ENCODE results near the gene MCHR1. TPM values are rescaled to one million over a fixed set of nuclear protein-coding genes. Genes with fewer than 3 reads are reported as not detected.

MCHR1 gene
- total RNA-seq, 4 donors from 2014 or later = 1.0 to 2.4 (median 1.7) TPM

DNA sequence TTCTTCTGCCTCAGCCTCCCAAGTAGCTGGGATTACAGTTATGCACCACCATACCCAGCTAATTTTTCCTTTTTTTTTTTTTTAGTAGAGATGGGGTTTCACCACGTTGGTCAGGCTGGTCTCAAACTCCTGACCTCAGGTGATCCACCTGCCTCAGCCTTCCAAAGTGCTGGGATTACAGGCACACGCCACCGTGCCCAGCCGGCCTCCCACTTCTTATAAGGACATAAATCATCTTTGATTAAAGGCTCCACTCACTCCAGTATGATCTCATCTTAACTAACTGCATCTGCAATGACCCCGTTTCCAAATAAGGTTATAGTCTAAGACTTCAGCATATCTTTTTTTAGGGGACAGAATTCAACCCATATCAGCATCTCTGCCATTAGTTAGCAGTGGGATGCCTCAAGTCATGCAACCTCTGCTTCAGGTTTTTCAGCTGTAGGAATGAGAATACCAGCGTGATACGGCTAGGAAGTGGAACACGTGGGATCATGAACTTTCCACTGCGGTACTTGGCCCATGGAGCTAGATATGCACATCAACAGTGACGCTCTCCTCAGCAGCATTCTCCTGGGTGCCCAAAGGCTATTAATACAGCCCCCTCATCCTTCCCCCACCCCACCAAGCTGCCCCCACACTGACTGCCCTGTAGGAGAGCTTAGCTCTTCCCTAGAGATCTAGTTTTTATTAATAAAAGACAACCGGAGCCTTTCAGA, 41.4 kb downstream of the MCHR1 start:
- intact Hi-C loops (cut with DNase I; ENCODE audit: low total_unique reads) = no loop called here
- DNase-seq = peak in 1 of 2 donors; percentile 47
- Histone ChIP-seq H3K27me3 (no peaks in the 10 kb centered on the region), H3K27ac (peak overlapping the region; percentile 66 to 83), H3K36me3 (no peaks in the 10 kb centered on the region), H3K9me3 (no peaks in the 10 kb centered on the region), H3K4me1 (no peaks in the 10 kb centered on the region), H3K4me3 (no peak overlapping the region)
- TF ChIP-seq POLR2A (IDR thresholded peaks at IDR 0.05) = no peak
- TF ChIP-seq, protein P1, sequence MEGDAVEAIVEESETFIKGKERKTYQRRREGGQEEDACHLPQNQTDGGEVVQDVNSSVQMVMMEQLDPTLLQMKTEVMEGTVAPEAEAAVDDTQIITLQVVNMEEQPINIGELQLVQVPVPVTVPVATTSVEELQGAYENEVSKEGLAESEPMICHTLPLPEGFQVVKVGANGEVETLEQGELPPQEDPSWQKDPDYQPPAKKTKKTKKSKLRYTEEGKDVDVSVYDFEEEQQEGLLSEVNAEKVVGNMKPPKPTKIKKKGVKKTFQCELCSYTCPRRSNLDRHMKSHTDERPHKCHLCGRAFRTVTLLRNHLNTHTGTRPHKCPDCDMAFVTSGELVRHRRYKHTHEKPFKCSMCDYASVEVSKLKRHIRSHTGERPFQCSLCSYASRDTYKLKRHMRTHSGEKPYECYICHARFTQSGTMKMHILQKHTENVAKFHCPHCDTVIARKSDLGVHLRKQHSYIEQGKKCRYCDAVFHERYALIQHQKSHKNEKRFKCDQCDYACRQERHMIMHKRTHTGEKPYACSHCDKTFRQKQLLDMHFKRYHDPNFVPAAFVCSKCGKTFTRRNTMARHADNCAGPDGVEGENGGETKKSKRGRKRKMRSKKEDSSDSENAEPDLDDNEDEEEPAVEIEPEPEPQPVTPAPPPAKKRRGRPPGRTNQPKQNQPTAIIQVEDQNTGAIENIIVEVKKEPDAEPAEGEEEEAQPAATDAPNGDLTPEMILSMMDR (IDR thresholded peaks at IDR 0.05) = no peak

DNA sequence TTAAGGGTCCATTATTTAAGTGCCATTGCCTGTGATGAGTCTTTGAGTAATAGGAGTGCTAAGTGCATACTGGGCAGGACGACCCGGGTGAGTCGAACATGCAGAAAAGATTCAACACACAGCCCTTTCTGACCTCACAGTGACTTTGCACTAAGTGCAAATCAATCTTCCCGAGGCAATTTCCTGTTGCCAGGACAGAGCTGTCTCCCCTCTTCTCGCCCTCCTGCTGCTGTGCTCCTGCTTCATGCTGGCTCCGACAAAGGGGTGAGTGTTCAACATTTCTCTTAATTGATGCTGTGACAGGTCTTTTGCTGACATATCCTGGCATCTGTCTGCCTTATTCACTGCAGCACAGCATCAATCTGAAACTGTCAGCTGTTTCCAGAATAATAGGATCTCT, 42.0 kb downstream of the MCHR1 start:
- Histone ChIP-seq H3K36me3 (no peaks in the 10 kb centered on the region), H3K4me1 (no peaks in the 10 kb centered on the region), H3K4me3 (no peak overlapping the region), H3K27ac (peak overlapping the region; percentile 66 to 83), H3K9me3 (no peaks in the 10 kb centered on the region), H3K27me3 (no peaks in the 10 kb centered on the region)
- intact Hi-C loops (cut with DNase I; ENCODE audit: low total_unique reads) = no loop called here
- TF ChIP-seq POLR2A (IDR thresholded peaks at IDR 0.05) = no peak
- TF ChIP-seq, protein P1 (IDR thresholded peaks at IDR 0.05) = no peak
- peak in 1 of 2 donors; percentile 44 for DNase-seq

DNA sequence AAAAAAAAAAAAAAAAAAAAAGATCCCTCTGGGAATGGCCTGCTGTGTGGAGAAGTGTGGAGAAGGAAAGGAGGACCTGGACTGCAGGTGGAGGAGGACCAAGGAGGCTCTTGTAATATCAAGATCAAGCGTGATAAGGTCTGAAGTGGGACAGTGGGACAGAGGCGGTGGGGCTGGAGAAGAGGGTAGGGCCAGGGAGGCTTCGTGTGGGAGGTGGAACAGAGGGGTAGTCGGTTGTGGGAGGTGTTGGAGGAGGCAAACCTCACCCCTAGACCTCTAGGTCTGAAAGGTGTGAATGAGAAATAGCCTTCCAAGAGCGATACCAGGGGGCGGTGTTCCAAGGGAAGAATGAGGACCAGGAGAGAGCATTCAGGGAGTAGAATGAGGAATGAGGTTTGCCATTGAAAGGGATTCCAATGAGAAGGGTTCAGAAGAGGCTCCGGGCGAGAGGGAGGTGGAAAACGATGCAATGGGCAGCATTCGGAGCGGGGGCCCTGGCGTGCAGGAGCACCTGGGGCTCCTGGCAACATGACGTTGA, 44.2 kb downstream of the MCHR1 start:
- no peak overlapping the region for H3K27ac ChIP-seq
- no peak for TF ChIP-seq POLR2A (IDR thresholded peaks at IDR 0.05)
- TF ChIP-seq, protein P1 (IDR thresholded peaks at IDR 0.05) = no peak
- no peaks in the 10 kb centered on the region for H3K27me3 ChIP-seq
- no peak for DNase-seq
- no peaks in the 10 kb centered on the region for H3K4me1 ChIP-seq
- no peaks in the 10 kb centered on the region for H3K36me3 ChIP-seq
- intact Hi-C loops (cut with DNase I; ENCODE audit: low total_unique reads) = no loop called here
- H3K4me3 ChIP-seq = no peak overlapping the region
- no peaks in the 10 kb centered on the region for H3K9me3 ChIP-seq

DNA sequence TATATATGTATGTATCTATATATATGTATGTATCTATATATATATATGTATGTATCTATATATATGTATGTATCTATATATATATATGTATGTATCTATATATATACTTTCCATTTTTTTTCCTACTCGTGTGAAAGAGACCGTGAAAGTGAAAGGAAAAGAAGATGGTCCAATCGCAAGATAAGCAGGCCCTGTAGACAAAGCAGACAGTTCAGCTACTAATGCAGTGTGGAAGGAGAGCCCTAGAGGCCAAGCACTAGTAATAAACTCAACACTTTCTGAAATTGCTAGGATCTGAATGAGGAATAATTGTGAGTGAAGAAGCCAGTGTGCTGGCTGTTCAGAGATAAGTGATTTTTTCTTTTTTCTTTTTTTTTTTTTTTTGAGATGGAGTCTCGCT, 47.2 kb downstream of the MCHR1 start:
- no peaks in the 10 kb centered on the region for H3K9me3 ChIP-seq
- H3K4me1 ChIP-seq = no peaks in the 10 kb centered on the region
- intact Hi-C loops (cut with DNase I; ENCODE audit: low total_unique reads) = no loop called here
- H3K27ac ChIP-seq = peak overlapping the region in 1 of 2 donors; percentile 37
- no peaks in the 10 kb centered on the region for H3K36me3 ChIP-seq
- H3K27me3 ChIP-seq = no peaks in the 10 kb centered on the region
- TF ChIP-seq, protein P1 (IDR thresholded peaks at IDR 0.05) = no peak
- no peak for TF ChIP-seq POLR2A (IDR thresholded peaks at IDR 0.05)
- H3K4me3 ChIP-seq = no peak overlapping the region
- DNase-seq = no peak
